ENCODE data around the gene RAD51D. TPM values are rescaled to one million over a fixed set of nuclear protein-coding genes. Genes with fewer than 3 reads are reported as not detected.
A peak's percentile ranks its signal among the peaks of the same experiment; 100 is the strongest.

RAD51D gene
- total RNA-seq, 1 donor from 2014 or later = 22.5 TPM

DNA sequence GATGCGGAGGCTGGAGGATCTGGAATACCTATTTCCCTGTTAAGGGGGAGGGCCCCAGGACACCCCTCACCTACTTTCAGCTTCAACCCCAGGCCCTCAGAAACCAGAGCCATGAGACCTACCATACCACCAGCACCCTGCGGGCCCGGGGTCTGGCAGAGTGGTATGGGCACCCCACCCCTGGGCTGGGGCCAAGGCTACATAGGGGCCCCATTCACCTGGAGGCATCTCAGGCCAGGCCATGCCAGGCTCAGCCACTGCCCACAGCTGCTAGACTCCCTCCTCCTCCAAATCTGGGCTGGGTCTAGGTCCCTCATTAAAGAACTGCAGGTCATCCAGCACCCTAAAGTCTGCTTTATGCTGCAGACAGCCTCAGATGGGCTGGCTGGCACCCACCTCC, 10.7 kb upstream of the RAD51D start:
- no peak for DNase-seq (ENCODE audit: low read depth, low spot score)
- H3K9me3 Mint-ChIP-seq = no peaks in the 10 kb centered on the region
- no peak overlapping the region for H3K4me3 Mint-ChIP-seq
- TF ChIP-seq, protein P1, sequence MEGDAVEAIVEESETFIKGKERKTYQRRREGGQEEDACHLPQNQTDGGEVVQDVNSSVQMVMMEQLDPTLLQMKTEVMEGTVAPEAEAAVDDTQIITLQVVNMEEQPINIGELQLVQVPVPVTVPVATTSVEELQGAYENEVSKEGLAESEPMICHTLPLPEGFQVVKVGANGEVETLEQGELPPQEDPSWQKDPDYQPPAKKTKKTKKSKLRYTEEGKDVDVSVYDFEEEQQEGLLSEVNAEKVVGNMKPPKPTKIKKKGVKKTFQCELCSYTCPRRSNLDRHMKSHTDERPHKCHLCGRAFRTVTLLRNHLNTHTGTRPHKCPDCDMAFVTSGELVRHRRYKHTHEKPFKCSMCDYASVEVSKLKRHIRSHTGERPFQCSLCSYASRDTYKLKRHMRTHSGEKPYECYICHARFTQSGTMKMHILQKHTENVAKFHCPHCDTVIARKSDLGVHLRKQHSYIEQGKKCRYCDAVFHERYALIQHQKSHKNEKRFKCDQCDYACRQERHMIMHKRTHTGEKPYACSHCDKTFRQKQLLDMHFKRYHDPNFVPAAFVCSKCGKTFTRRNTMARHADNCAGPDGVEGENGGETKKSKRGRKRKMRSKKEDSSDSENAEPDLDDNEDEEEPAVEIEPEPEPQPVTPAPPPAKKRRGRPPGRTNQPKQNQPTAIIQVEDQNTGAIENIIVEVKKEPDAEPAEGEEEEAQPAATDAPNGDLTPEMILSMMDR (conservative IDR thresholded peaks at IDR 0.05) = no peak
- peaks cover 13% of the 10 kb centered on the region for H3K36me3 Mint-ChIP-seq (ENCODE audit: low read depth)
- H3K4me1 Mint-ChIP-seq = no peaks in the 10 kb centered on the region
- no peak overlapping the region for H3K27ac Mint-ChIP-seq (ENCODE audit: unreplicated experiment)
- no peaks in the 10 kb centered on the region for H3K27me3 Mint-ChIP-seq (ENCODE audit: low read depth)

DNA sequence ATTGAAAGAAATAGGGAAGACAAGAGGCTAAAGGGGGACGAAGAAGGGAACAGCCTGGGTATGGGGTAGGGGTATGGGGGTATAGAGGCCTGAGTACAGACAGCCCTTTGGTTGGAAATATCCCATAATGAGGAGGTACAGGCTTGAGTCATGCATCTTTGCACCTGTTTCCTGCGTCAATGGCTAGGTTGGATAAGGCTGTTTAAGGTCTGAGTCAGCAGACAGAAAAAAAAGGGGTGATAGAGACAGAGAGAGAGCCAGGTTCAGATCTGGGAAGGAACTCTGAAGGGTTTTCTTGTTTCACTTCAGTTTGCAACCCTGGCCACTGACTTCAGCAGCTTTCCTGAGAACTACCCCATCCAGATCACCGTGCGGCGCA, 10.3 kb upstream of the RAD51D start:
- H3K36me3 Mint-ChIP-seq (ENCODE audit: low read depth) = peaks cover 13% of the 10 kb centered on the region
- H3K9me3 Mint-ChIP-seq = no peaks in the 10 kb centered on the region
- no peak overlapping the region for H3K4me3 Mint-ChIP-seq
- H3K27ac Mint-ChIP-seq (ENCODE audit: unreplicated experiment) = no peak overlapping the region
- TF ChIP-seq, protein P1 (conservative IDR thresholded peaks at IDR 0.05) = no peak
- no peaks in the 10 kb centered on the region for H3K4me1 Mint-ChIP-seq
- no peak for DNase-seq (ENCODE audit: low read depth, low spot score)
- H3K27me3 Mint-ChIP-seq (ENCODE audit: low read depth) = no peaks in the 10 kb centered on the region

DNA sequence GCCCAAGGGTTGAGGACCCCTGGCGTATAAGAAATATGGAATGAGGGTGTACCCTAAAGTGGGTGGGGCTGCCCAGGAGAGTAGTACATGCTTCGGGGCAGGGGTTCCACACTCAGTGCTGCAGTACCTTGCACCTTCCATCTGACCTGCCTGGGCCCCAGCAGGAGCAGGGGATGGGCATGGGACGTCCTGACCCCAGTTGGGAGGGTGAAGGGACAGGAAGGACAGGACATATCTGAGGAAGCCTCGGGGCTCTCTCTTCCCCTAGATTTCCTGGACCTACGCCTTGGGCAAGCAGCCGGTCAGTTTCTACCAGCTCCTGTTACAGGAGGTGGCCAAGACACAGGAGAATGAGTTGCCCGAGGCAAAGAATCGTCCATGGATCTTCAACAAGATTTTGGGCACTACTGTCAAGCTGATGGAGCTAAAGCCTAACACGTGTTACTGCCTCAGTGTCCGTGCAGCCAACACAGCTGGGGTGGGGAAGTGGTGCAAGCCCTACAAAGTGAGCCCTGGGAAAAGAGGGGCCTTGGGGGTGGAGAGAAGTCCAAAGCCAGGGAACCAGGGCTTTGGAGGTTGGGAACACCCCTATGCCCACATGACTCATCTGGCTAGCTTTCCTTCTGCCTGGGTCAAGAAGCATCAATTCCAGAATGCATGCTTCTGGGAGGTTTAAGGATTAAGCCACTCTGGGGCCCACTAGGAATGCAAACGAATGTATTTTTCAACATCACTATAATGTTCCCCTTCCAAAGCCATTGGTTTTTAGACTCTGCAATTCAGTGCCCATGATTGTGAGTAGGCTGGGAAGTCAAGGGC, 9.7 kb upstream of the RAD51D start:
- no peaks in the 10 kb centered on the region for H3K27me3 Mint-ChIP-seq (ENCODE audit: low read depth)
- H3K36me3 Mint-ChIP-seq (ENCODE audit: low read depth) = peaks cover 13% of the 10 kb centered on the region
- TF ChIP-seq, protein P1 (conservative IDR thresholded peaks at IDR 0.05) = no peak

GRCh38 chr17:35127751-35128514, 8.3 kb upstream of the RAD51D start:
- no peak for DNase-seq (ENCODE audit: low read depth, low spot score)
- H3K36me3 Mint-ChIP-seq (ENCODE audit: low read depth) = peaks cover 4% of the 10 kb centered on the region

More for the DNA sequence above, 9.7 kb upstream of the RAD51D start:
- no peak overlapping the region for H3K27ac Mint-ChIP-seq (ENCODE audit: unreplicated experiment)
- H3K4me1 Mint-ChIP-seq = no peaks in the 10 kb centered on the region
- DNase-seq (ENCODE audit: low read depth, low spot score) = no peak
- H3K4me3 Mint-ChIP-seq = no peak overlapping the region
- no peaks in the 10 kb centered on the region for H3K9me3 Mint-ChIP-seq

DNA sequence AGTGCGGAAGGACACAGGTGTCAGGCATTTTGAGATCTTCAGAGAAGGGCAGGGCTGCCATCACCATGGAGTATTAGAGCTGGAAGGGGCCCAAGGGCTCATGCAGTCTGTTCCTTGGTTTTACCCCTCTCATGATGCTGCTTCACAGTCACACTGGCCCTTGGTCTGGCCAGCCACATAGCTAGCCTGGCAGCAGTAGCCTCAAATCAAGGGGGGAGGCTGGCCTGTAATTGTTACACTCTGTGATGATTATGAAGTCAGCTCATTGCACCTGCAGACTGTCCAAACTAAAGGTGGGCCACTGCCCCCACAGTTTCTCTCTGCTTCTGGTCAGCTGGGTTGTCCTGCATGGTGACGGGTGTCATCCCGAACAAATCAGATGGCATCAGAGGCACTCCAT, 1.7 kb upstream of the RAD51D start, which contains the start of gene FNDC8:
TSS of gene FNDC8 (plus strand) at position 301 of the 400 bp plus-strand sequence. CDS start at position 380, 79 bp downstream.
- Mint-ChIP-seq H3K27me3 (ENCODE audit: low read depth) (peaks cover 13% of the 10 kb centered on the region), H3K36me3 (ENCODE audit: low read depth) (peaks cover 4% of the 10 kb centered on the region), H3K4me1 (peaks cover 21% of the 10 kb centered on the region), H3K9me3 (no peaks in the 10 kb centered on the region), H3K4me3 (peak within 1 kb of the TSS; percentile 67), H3K27ac (ENCODE audit: unreplicated experiment) (peak within 1 kb of the TSS; percentile 57)
- no peak for DNase-seq (ENCODE audit: low read depth, low spot score)
- TF ChIP-seq, protein P1 (conservative IDR thresholded peaks at IDR 0.05) = no peak

More at GRCh38 chr17:35127751-35128514, 8.3 kb upstream of the RAD51D start:
- TF ChIP-seq, protein P1 (conservative IDR thresholded peaks at IDR 0.05) = no peak
- Mint-ChIP-seq H3K27me3 (ENCODE audit: low read depth) (no peaks in the 10 kb centered on the region), H3K4me1 (no peaks in the 10 kb centered on the region), H3K9me3 (no peaks in the 10 kb centered on the region), H3K27ac (ENCODE audit: unreplicated experiment) (no peak overlapping the region), H3K4me3 (no peak overlapping the region)
